ENCODE measurements around the gene TBC1D17.

DNA sequence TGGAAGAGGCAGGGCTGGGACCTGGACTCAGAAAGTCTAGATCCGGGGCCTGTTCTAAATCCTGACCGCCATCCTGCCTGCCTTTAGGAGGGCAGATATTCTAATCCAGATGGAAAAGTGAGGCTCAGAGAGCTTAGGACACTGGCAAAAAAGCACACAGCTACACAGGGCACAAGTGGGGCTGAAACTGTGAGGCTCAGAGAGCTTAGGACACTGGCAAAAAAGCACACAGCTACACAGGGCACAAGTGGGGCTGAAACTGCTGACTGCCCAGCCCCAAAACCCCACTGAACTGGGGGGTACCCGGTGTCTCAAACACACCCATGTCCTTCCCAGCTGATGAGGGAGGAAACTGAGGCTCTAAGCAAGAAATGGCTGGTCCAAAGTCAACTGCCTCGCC is 2.3 kb upstream of the TBC1D17 start:
- TF ChIP-seq POLR2A (IDR thresholded peaks at IDR 0.05) (no peak), CTCF (IDR thresholded peaks at IDR 0.05) (no peak)
